ENCODE measurements around the gene PECR.

The PECR gene

GRCh38 chr2:216023055-216023648 is 58.5 kb downstream of the PECR start:
- H3K36me3 ChIP-seq (replicated peaks; ENCODE audit: low read depth, low read length) = no peaks in the 10 kb centered on the region
- peak overlapping the region; percentile 51 for H3K4me2 ChIP-seq (ENCODE audit: low read length)
- H3K9ac ChIP-seq (ENCODE audit: low read length) = no peak overlapping the region
- peaks cover 6% of the 10 kb centered on the region; the same call in 1 of the 2 replicates for H3K79me2 ChIP-seq (ENCODE audit: low read length)
- H3K9me3 ChIP-seq (ENCODE audit: insufficient read depth, low read length) = no peaks in the 10 kb centered on the region
- TF ChIP-seq CTCF (IDR thresholded peaks at IDR 0.05; ENCODE audit: low read depth, low read length) = peak; percentile 72
- TF ChIP-seq EZH2phosphoT487 (IDR thresholded peaks at IDR 0.05; ENCODE audit: low read depth) = no peak
- no peak overlapping the region for H3K27ac ChIP-seq (ENCODE audit: low read length)
- H3K4me3 ChIP-seq (ENCODE audit: low read length) = peak overlapping the region; percentile 40
- peaks cover 23% of the 10 kb centered on the region for H3K4me1 ChIP-seq (ENCODE audit: low read length)
- H3K27me3 ChIP-seq (ENCODE audit: low read depth, low read length) = no peaks in the 10 kb centered on the region
- H2AFZ ChIP-seq (ENCODE audit: low read depth, low read length) = no peak overlapping the region; the same call in 1 of the 2 replicates
- no peaks in the 10 kb centered on the region for H4K20me1 ChIP-seq (ENCODE audit: insufficient read depth, low read length)

DNA sequence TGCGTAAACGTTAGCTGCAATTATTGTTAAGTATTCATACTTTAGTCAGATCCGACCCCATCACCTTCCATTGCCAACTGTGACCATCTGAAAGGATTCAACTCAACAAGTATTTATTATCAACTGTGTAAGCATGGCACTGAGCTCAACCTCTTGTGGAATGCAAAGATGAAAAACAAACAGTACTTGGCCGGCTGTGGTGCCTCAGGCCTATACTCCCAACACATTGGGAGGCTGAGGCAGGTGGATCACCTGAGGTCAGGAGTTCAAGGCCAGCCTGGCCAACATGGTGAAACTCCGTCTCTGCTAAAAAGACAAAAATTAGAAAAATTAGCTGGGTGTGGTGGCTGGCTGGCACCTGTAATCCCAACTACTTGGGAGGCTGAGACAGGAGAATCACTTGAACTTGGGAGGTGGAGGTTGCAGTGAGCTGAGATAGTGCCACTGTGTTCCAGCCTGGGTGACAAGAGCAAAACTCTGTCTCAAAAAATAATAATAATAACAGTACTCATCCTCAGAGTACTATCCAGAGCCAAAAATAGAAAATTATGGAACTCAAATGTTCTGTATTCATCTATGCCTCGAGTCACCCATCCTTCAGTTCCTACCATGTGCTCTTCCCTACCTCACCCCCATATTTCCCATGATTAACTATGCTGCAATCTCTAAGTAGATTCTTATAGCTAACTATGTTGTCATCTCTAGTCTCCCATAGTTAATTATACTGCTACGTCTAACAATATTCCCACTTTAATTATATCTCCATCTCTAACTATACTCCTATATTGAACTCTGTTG is 59.6 kb downstream of the PECR start:
- TF ChIP-seq CTCF (IDR thresholded peaks at IDR 0.05; ENCODE audit: low read depth, low read length) (no peak), EZH2phosphoT487 (IDR thresholded peaks at IDR 0.05; ENCODE audit: low read depth) (no peak)
- no peak overlapping the region for H2AFZ ChIP-seq (ENCODE audit: low read depth, low read length)

DNA sequence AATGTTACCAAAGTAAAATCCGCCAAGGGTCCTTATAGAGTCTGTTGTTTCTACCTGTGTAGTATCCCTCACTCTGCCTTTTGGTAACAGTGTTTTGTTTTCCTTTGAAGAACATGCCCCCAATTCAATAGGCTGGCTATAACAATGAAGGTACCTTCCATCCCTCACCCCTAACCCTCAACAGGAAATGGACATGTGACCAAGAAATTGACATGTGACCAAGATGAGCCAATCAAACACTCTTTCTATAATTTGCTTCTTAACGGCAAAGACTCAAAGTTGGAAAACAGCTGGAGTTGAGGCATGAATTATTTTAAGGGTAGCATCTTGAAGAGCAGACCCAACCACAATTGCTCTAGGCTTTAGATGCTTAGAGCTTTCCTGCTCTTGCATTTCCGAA is 62.9 kb downstream of the PECR start:
- peaks cover 17% of the 10 kb centered on the region for H3K79me2 ChIP-seq (ENCODE audit: low read length)
- H3K36me3 ChIP-seq (replicated peaks; ENCODE audit: low read depth, low read length) = no peaks in the 10 kb centered on the region
- H3K9me3 ChIP-seq (ENCODE audit: insufficient read depth, low read length) = no peaks in the 10 kb centered on the region
- TF ChIP-seq CTCF (IDR thresholded peaks at IDR 0.05; ENCODE audit: low read depth, low read length) = no peak
- no peak for TF ChIP-seq EZH2phosphoT487 (IDR thresholded peaks at IDR 0.05; ENCODE audit: low read depth)
- H3K4me2 ChIP-seq (ENCODE audit: low read length) = no peak overlapping the region
- H3K4me1 ChIP-seq (ENCODE audit: low read length) = peaks cover 63% of the 10 kb centered on the region
- H3K27ac ChIP-seq (ENCODE audit: low read length) = peak overlapping the region; percentile 98
- H3K9ac ChIP-seq (ENCODE audit: low read length) = no peak overlapping the region
- no peak overlapping the region for H3K4me3 ChIP-seq (ENCODE audit: low read length)
- H2AFZ ChIP-seq (ENCODE audit: low read depth, low read length) = no peak overlapping the region
- no peaks in the 10 kb centered on the region for H3K27me3 ChIP-seq (ENCODE audit: low read depth, low read length)
- no peaks in the 10 kb centered on the region for H4K20me1 ChIP-seq (ENCODE audit: insufficient read depth, low read length)

More for the DNA sequence above, 59.6 kb downstream of the PECR start:
- Histone ChIP-seq H3K27ac (ENCODE audit: low read length) (no peak overlapping the region), H3K4me2 (ENCODE audit: low read length) (no peak overlapping the region), H4K20me1 (ENCODE audit: insufficient read depth, low read length) (no peaks in the 10 kb centered on the region), H3K4me3 (ENCODE audit: low read length) (no peak overlapping the region), H3K27me3 (ENCODE audit: low read depth, low read length) (no peaks in the 10 kb centered on the region), H3K9ac (ENCODE audit: low read length) (no peak overlapping the region), H3K79me2 (ENCODE audit: low read length) (peaks cover 6% of the 10 kb centered on the region; the same call in 1 of the 2 replicates), H3K4me1 (ENCODE audit: low read length) (peaks cover 32% of the 10 kb centered on the region), H3K36me3 (replicated peaks; ENCODE audit: low read depth, low read length) (no peaks in the 10 kb centered on the region), H3K9me3 (ENCODE audit: insufficient read depth, low read length) (no peaks in the 10 kb centered on the region)

DNA sequence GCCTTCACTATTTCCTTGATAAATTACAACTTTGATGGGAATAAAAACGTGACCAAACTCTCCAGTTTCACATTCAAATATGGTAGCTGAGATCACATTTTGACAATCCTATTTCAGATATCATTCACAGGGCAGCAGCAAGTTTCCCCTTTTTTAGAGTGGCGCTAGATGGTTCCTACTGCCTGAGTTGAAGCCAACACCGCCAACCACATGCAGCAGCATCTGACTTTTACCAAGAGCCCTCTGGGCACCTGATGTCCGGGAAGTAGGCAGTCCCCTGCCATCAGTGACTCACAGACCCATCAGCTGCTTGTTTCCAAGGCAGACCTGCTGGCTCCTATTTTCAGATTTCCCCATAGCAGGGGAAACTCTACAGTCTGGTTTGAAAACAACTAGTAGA is 64.2 kb downstream of the PECR start:
- H2AFZ ChIP-seq (ENCODE audit: low read depth, low read length) = no peak overlapping the region
- no peaks in the 10 kb centered on the region for H3K9me3 ChIP-seq (ENCODE audit: insufficient read depth, low read length)
- H3K36me3 ChIP-seq (replicated peaks; ENCODE audit: low read depth, low read length) = peaks cover 2% of the 10 kb centered on the region
- H3K9ac ChIP-seq (ENCODE audit: low read length) = peak overlapping the region; percentile 59; the same call in 1 of the 2 replicates
- peaks cover 53% of the 10 kb centered on the region for H3K4me1 ChIP-seq (ENCODE audit: low read length)
- no peak for TF ChIP-seq EZH2phosphoT487 (IDR thresholded peaks at IDR 0.05; ENCODE audit: low read depth)
- TF ChIP-seq CTCF (IDR thresholded peaks at IDR 0.05; ENCODE audit: low read depth, low read length) = no peak
- H3K79me2 ChIP-seq (ENCODE audit: low read length) = peaks cover 28% of the 10 kb centered on the region
- peak overlapping the region; percentile 71 for H3K4me2 ChIP-seq (ENCODE audit: low read length)
- no peaks in the 10 kb centered on the region for H4K20me1 ChIP-seq (ENCODE audit: insufficient read depth, low read length)
- H3K4me3 ChIP-seq (ENCODE audit: low read length) = peak overlapping the region; percentile 42
- H3K27ac ChIP-seq (ENCODE audit: low read length) = peak overlapping the region; percentile 98
- no peaks in the 10 kb centered on the region for H3K27me3 ChIP-seq (ENCODE audit: low read depth, low read length)

Data from OCI-LY3 (cell line).